Stimulated activated CD8-positive, alpha-beta memory T cell treated with anti-CD3 and anti-CD28 coated beads, Interleukin-15, amount 100 ng/mL, for 24 hours (primary cell): ENCODE data around the gene C9.
"Not testable (repeated sequence)": the region's sequence is repeated elsewhere in the genome, so short reads cannot be mapped to it uniquely, and the experiment has no call there.

ENCODE experiments used
- DNase-seq: peaks from one replicate; pipeline ENCODE4 v3.0.0-alpha.2; 2020; ENCODE audit warnings: low read depth

Gene C9

GRCh38 chr5:39328731-39329130, 35.6 kb downstream of the C9 start:
- no peak for DNase-seq

- no peak for DNase-seq
Measured at GRCh38 chr5:39323542-39323941, 40.8 kb downstream of the C9 start.

GRCh38 chr5:39319395-39319794, 44.9 kb downstream of the C9 start:
- DNase-seq, result no peak

GRCh38 chr5:39316464-39316863, 47.8 kb downstream of the C9 start:
- not testable (repeated sequence) for DNase-seq

GRCh38 chr5:39315995-39316394, 48.3 kb downstream of the C9 start:
- DNase-seq, result no peak

- no peak for DNase-seq
Measured at GRCh38 chr5:39314591-39314990, 49.7 kb downstream of the C9 start.

GRCh38 chr5:39309534-39309933, 54.8 kb downstream of the C9 start:
- no peak for DNase-seq

- no peak for DNase-seq
Measured at GRCh38 chr5:39302472-39302871, 61.8 kb downstream of the C9 start.

GRCh38 chr5:39301406-39301805, 62.9 kb downstream of the C9 start:
- DNase-seq, result no peak

- no peak for DNase-seq
Measured at GRCh38 chr5:39299962-39300361, 64.3 kb downstream of the C9 start.

GRCh38 chr5:39294736-39295135, 69.6 kb downstream of the C9 start:
- DNase-seq, result no peak

GRCh38 chr5:39284552-39284951, 79.7 kb downstream of the C9 start:
- DNase-seq, result no peak

GRCh38 chr5:39283231-39283818, 81.0 kb downstream of the C9 start:
- no peak for DNase-seq

- no peak for DNase-seq
Measured at GRCh38 chr5:39282561-39282960, 81.7 kb downstream of the C9 start.

- not testable (repeated sequence) for DNase-seq
Measured at GRCh38 chr5:39275865-39276264, 88.4 kb downstream of the C9 start.

GRCh38 chr5:39274398-39275085, 89.8 kb downstream of the C9 start:
- DNase-seq, result no peak

- no peak for DNase-seq
Measured at GRCh38 chr5:39273314-39273954, 90.9 kb downstream of the C9 start.

- DNase-seq, result not testable (repeated sequence)
Measured at GRCh38 chr5:39272869-39273231, 91.4 kb downstream of the C9 start.

GRCh38 chr5:39270225-39270848, 94.0 kb downstream of the C9 start:
- DNase-seq, result no peak

- no peak for DNase-seq
Measured at GRCh38 chr5:39267186-39267585, 97.1 kb downstream of the C9 start.

GRCh38 chr5:39266442-39266841, 97.9 kb downstream of the C9 start:
- DNase-seq, result no peak

- no peak for DNase-seq
Measured at GRCh38 chr5:39264528-39264927, 99.8 kb downstream of the C9 start.

GRCh38 chr5:39262981-39263380, 101.3 kb downstream of the C9 start:
- no peak for DNase-seq
